Stimulated activated CD4-positive, alpha-beta T cell treated with anti-CD3 and anti-CD28 coated beads, Interleukin-1b, Interleukin-23, amount 100 ng/mL, for 4 hours (primary cell): ENCODE data around the gene ADRA2B.
"Not testable (repeated sequence)": the region's sequence is repeated elsewhere in the genome, so short reads cannot be mapped to it uniquely, and the experiment has no call there.

Experiments used
- DNase-seq, 2 donors: peaks; one replicate each; pipeline ENCODE4 v3.0.0-alpha.2; 2020; ENCODE audit warnings: low read depth in 2 of 2

ADRA2B gene

DNA sequence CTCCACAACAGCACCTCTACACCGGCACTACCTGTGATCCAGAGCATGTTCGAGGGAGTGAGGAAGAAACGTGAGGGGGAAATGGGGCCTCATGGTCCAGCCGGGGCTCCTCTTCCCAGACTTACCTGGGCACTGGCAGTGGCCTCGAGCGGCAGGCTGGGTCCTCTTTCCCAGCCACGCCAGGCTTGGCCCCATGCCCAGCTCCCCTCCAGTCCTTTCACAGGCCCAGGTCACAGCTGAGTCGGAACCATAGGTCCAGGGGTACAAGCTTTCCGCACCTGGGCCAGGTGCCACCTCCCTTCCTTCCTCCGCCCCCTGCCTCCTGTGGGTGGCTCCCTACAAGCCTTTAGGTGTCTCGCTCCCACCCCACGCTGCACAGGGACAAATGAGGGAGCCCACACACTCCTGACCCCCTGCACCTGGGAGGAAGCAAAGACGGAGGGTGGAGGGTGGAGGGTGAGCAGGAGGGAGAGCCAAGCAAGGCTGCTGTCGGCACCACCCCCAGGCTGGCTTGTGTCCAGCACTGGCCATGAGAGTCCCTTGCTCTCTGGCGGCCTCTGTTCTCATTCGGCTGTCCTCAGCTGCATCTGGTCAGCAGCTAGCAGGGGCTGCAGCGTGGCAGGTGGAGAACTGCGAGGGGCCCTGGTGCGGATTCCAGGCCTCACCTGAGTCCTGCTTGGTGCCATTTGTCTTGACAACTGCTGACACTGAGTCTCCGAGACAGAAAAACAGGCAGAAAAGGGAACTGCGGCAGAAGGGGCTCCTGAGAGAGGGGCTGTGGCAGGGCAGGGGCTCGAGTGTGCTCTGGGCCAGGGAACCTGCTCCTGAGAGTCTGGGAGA is 26.8 kb downstream of the ADRA2B start:
- no peak for DNase-seq

DNA sequence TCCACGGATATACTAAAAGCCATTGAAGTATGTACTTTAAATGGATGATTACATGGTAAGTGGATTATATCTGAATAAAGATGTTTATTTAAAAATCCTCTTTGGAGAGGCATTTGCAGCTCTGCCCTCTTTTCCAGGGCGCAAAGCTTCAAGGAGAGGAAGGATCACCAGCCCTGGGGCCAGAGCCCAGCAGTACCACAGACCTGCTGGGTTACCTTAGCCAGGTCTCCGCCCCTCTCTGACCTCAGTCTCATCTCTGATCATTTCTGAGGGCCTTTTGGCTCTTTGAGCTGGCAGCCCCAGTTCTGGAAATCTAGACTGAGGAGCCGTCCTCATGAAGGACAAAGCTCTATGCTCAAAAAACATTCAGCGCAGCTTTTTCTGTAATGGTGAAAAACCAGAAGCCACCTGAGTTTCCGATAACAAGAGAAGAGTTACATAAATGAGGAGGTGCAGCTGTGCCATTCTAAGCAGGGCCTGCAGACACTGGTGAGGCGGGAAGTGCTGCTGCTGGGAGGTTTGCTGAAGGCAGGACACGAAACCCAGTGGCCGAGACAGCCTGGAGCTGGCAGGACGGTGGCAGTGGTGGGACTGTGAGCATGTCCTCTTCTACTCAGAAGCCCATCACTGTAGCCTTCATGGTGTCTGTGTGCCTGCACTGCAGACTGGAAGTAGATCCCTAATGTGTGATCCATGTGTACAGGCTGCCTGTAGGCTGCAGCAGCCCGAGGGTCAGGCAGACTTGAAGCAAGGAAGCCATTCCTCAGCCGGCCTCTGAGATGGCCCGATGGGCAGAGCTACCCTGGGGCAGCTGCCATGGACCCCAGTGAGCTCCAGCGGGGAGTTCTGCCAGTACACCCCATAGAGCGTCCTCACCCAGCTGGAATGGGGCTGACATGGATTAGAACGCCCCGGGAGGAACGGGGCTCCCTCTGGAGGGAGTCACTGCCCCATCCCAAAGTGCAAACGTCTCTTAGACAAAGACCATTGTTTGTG is 27.7 kb downstream of the ADRA2B start:
- DNase-seq: no peak

DNA sequence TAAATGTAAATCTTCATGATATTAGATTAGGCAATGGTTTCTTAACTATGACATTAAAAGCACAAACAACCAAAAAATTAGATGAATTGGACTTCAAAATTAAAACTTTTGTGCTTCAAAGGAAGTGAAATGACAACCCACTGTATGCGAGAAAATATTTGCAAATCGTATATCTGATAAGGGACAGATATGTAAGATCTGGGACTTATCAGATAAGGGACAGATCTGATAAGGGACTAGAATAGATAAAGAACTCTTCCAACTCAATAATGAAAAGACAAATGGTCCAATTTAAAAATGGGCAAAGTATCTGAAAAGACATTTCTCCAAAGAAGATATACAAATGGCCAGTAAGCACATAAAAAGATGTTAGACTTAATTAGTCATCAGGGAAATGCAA is 29.2 kb downstream of the ADRA2B start:
- no peak for DNase-seq

DNA sequence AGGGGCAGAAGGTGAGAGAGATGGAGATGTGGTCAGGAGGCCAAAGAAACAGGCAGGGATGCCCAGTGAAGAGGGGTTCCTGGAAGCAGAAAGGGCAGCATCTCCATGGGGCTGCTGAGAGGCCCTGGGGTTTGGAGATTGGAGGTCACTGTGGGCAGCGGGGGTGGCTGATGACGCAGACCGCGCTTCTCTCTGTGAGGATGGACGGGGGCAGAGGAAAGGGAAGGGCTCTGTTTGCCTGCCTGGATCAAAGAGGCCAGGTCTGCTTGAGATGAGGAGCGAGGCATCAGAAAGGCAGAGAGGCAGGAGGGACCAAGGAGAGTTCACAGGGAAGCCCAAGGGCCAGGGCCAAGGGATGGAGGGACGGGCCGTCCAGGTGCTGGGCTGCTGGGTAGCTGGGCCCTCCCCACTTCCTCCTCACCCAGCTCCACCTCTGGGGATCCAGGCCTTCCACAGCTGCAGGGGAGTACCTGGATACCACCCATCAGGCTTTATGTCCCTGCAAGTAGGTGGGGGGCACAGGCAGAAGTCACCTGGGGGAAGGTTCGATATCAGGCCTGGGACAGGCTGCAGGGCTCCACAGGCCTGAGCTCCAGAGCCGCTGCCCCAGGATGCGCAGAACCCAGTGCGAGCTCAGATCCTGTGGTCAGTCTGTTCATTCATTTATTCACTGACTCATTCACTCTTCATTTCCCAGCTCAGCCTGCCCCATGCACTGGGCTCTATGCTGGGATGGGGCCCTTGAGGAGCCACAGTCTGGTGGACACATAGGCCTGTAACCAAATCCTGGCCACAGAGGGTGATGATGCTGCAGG is 30.6 kb downstream of the ADRA2B start:
- DNase-seq: no peak

DNA sequence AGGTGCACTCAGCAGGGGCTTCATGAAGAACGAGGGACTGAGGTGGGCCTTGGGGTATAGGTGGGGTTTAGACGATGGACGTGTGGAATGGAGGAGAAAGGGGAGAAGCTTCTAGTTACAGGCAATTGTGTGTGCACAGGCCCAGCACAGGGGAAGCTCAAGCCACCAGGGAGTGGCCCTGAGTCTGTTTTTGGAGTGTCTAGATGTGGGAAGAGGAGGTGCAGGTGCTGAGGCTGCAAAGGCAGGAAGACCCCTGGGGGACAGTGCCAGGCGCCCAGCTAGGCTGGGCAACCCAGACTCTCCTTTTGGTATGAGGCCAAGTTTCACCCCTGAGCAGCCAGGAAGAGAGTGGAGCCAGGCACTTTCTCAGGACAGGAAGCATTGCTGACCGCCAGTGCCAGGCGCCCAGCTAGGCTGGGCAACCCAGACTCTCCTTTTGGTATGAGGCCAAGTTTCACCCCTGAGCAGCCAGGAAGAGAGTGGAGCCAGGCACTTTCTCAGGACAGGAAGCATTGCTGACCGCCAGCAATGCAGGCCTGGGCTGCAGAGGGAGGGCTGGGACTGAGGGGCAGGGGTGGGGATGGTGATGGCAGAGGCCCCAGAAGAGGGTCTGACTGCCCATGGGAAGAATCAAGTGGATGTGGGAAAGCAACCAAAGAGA is 31.4 kb downstream of the ADRA2B start:
- DNase-seq: not testable (repeated sequence)

DNA sequence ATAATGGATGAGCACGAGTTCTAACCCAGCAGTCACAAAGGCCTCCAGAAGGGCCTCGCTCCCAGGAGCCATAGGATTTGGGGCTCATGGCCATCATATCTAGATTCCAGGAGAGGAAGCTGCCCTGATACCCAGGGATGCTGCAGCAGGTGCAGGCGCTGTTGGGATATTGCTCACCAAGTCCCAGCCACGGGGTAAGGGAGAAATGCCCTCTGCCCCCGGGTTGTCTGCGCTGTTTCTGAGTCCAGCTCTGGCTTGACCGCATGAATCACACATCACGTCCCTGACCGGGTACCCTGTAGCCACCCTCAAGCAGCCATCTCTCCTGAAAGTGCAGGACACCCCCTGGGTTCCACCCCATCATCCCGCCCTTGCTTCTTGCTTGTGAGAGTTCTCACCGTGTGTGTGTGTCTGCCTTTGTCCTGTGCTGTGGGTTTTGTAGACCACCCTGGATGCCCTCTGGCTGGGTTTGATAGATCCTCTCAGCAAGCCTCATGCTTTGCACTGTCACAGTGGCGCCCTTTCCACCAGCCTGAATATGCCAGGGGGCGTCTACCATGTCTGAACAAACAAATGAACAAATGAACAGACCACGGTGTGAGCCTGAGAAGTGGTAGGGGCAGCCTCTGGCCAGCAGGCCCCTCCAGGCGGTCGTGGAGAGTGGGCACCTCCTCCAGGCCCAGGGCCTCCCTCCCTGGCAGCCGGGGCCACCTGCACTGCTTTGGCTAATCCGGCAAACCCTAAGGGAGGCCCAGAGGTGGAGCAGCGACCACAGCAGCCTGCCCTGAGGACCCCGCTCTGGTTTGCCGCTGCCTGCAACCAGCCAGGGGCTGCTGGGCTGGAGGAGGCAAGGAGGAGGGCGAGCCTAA is 32.1 kb downstream of the ADRA2B start:
- DNase-seq: no peak

DNA sequence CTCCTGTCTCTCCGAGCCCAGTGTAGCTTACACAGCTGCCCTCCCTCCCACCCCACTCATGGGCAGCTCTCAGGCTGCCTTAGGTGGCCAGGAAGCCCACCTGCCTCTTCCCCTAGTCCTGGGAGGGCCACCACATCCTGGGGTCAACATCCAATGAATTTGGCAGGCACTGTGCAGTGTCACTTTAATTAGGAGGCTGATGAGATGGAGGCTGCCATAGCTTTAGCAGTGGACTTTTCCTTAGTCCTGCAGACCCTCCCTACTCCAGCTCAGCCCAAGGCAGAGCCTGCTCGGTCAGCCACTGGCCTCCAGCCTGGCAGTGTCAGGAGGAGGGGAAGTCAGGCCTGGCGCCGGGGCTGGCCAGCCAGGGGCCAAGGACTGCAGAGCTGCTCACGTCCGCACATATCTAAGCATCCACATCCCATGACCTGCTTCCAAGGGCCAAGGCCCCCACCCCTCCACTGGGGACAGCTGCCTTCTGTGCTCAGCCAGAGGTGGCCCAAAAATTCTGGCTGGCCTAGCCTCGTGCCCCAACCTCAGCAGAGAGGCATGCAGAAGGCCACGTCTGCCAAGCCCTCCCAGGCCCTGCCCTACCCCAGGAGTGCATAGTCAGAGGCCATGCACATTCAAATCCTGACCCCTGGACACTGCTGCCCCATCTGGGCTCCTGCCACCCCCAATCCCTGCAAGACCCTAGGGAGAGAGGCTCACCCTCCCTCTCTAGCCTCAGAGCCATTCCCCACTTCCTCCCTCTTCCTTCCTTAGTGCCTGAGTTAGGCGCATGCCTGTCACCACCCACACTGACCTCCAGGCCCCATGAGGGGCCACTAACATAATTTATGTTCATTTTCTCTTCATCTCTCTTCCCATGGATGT is 33.1 kb downstream of the ADRA2B start:
- DNase-seq: no peak

DNA sequence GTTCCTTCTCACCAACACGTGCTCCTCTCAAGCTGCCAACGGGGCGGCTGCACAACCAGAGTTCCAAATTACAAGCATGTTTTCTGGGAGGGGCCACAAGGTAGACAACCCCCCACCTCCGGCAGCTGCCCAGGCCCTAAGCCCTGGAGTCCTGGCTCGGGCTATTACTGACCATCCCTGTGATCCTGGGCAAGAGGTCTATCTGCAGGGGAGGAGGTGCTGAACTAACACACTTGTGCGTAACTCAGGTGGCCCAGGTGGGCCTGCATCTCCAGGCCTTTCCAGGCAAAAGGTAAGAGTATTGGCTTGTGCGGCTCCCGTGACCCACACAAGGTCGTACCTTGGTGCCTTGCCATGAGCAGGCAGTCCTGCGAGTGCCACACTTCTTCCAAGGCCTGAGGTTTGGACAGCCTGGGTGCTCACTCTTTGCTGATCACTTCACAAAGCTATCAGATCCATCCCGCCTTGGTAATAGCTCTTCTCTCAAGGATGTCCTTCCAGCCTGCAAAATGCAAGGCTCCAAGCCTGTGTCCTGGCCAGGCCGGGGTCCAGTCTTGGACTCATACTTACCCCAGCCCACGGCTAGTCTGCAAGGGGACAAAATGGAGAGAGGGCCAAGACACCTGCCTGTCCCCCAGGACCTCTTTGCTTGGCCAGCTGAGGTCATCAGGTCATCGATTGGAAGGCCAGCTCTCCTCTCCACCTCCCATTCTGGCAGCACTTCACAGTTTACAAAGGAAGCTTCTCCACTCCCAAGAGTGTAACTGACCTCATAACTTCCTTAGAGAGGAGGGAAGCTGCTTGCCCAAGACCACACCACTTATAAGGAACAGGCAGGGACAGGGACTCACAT is 33.9 kb downstream of the ADRA2B start:
- DNase-seq: no peak

DNA sequence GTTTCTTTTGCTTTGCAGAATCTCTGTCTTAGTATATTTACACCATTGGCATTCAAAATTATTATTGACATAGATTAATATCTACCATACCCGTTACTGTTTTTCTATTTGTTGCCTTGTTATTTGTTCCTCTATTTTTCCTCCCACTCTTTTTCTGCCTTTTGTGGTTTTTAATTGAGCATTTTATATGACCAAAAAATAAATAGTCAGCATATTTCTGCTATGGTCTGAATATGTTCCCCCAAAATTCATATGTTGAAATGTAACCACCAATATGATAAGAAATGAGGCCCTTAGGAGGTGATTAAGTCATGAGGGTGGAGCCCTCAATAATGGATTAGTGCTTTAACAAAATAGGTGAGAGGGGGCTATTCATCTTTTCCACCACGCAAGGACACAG is 35.3 kb downstream of the ADRA2B start:
- DNase-seq: no peak

DNA sequence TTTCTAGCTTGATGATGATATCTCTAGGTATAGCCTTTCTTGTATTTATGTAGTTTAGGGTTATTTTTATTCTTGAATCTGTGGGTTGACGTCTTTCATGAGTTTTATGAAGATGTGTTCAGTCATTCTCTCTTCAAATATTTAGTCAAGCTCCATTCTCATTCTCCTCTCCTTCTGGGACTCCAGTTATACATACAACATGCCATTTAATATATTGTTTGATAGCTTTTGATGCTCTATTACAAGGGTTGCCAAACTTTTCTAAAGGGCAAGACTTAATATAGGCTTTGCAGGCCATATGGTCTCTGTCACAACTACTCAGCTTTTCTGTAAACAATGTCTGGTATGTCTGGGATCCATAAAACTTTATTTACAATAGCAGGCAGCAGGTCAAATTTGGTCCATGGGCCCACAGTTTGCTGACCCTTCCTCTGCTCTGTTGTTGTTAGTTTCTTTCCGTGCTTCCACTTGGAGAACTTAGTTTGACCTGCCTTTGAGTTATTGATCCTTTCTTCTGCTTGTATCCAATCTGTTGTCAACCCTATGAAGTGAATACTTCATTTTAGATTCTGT is 41.1 kb downstream of the ADRA2B start:
- DNase-seq: no peak

DNA sequence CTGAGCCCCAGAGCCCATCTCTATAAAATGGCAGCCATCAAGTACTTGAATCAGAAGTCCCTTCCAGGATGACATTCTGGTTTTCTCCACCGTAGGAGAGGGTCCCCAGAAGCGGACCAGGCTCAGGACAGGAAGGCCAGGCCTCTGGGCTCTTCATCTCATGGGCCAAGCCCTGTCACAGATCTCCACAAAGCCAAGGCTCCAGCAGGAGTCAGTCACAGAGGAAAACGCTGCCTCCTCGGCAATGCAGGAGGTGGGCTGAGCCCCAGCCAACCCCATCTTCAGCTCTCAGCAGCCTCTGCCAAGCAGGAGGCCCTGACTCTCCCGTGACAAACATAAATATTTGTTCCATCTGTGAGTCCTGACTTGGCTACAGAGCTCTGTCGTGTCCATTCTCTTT is 42.2 kb downstream of the ADRA2B start:
- DNase-seq: no peak

DNA sequence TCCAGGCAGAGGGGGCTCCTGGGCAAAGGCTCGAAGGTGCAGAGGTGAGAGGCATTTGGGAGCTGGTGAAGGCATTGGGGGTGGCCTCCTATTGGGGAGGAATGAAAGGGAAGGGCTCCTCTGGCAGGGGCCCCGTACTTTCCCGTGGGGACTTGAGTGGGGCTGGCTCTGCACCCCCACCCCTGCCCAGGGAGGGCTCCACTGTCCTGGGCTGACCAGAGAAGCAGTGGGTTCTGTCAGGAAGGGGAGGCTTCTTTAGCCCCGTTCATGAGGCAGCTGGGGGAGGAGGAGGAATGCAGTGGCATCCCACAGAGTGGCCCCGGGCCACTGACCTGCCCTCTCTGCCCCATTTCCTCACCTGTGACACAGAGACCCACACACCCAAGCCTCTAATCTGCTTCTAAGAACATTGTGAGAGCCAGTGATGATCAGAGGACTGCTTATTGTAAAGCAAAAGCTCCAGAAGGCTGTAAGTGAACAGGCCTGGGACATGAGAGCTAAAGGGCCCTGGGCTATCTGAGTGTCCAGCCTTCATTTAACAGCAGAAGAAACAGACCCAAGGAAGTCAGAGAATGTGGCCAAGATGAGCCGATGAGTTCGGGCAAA is 43.1 kb downstream of the ADRA2B start:
- no peak for DNase-seq

DNA sequence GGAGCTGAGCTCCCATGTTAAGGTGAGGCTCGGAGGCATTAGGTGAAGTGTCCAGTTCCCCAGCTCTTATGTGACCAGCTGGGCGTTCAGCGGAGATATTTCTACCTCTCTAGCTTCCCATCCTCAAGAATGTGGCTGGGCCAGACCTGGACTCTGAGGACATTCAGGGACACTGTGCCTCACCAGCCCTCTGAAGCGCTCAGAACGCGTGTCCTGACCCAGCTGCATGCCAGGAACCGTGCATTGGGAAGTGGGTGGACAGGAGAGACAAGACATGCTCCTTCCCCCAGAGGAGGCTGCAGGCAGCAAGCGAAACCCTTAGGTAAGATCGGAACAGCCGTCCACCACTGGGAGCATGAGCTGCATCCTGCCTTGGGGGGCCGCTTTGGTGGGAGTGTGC is 43.6 kb downstream of the ADRA2B start:
- DNase-seq: no peak

DNA sequence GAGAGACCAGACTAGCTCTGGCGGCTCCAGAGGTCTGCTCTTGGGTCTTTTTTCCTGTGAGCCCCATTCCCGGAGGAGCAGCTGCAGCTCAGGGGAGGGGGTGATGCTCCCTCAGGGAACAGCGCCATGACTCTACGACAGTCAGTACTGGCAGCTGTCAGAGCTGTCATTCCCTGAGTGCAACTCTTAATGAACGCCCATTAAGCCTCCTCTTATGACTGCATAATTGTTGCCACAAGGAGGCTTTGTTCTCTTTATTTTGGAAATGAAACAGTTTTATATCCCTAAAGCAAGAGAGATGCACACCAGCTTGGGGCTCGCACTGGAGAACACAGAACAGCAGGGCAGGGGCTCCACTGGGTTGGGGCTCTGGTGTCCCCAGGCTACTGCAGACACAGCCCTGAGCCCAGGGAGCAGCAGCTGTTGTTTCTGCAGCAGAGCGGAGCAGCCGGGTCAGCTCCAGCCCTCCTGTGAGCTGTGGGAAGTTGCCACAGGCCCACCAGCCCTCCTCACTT is 44.3 kb downstream of the ADRA2B start:
- not testable (repeated sequence) for DNase-seq

DNA sequence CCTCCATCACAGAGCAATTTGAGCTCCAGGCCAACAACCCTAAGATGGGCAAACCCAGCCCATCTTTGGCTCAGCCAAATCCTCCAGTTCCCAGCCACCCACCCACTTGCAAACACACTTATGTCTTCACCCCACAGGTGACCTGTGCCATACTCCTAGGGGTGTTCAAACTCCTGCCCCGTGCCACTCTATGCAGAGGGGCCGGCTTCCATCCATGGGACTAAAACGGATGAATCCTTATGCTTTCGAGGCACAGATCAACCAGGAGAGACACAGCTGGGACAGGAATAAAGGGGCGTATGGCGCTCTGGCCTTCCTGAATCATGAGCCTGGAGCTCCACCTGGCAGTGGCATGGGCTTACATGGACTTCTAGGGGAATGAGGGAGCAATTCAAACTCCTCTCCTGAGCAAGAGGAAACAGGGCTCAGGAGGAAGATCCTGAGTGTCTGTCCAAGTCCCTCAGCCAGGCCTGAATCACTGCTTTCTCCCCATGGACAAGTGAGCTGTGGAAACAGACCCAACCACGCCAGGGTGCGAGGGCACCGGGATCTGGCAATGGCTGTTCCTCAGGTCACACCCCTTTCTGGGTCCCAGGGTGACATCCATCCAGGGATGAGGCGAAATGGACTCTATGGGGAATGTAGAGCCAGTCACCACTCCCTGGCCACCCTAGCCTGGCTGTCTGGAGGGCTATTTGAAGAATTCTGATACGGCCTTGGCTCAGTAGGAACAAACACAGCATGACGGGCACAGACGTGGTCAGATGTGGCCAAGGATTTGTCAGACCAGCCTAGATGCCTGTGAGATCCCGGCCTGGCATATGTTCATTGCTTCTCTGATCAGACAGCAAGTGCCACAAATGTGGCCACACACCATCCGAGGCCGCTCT is 45.0 kb downstream of the ADRA2B start:
- not testable (repeated sequence) for DNase-seq

DNA sequence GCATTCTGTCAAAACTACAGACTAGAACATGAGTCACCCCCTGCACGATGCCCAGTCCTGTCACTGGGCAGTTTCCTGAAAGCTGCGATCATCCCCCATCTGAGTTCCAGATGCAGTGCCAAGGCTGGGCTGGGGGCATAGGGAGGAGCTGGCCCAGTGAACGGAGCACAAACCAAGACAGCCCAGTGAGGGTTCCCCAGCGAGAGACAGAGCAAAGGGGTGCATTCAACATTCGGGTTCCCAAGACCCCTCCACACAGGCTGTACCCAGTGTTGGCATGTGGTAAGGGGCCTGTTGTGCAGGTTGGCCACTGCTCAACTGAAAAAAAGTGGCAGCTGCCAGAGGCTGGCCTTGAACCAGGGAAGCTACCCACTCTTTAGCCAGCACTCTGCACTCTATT is 46.0 kb downstream of the ADRA2B start:
- DNase-seq: not testable (repeated sequence)
